ENCODE measurements around the gene SRPRA. TPM values are rescaled to one million over a fixed set of nuclear protein-coding genes. Genes with fewer than 3 reads are reported as not detected.

Gene SRPRA
- total RNA-seq, 1 experiment from 2014 or later: 129 TPM

Small RNA genes lying within 50 kb of the gene (small RNA-seq; reads per million reads assigned to genes)
- gene RN7SL351P: 0 reads per million in 2 experiments
- gene RNU4-86P: 0 reads per million in 2 experiments

Other genes with a start within 250 kb of the SRPRA start
- gene CDON, start 206.0 kb downstream of the SRPRA start, total RNA-seq (2014; rRNA removed; shearing (Covaris generic)): 8.0 and 8.6 TPM in 2 replicates
- 23.3 and 23.6 TPM in 2 replicates for gene RPUSD4, start 57.2 kb downstream of the SRPRA start, total RNA-seq (2014; rRNA removed; shearing (Covaris generic))
- gene FAM118B, start 57.1 kb downstream of the SRPRA start, total RNA-seq (2014; rRNA removed; shearing (Covaris generic)): 22.8 and 29.9 TPM in 2 replicates
- gene FOXRED1, start 259 bp upstream of the SRPRA start, total RNA-seq (2014; rRNA removed; shearing (Covaris generic)): 21.2 and 27.2 TPM in 2 replicates
- gene TIRAP, start 14.2 kb upstream of the SRPRA start, total RNA-seq (2014; rRNA removed; shearing (Covaris generic)): 5.9 and 7.0 TPM in 2 replicates
- gene DCPS, start 35.2 kb upstream of the SRPRA start, total RNA-seq (2014; rRNA removed; shearing (Covaris generic)): 9.5 and 12.2 TPM in 2 replicates
- 198 and 242 TPM in 2 replicates for gene ST3GAL4, start 86.8 kb upstream of the SRPRA start, total RNA-seq (2014; rRNA removed; shearing (Covaris generic))